ENCODE measurements around the gene STT3A.

The STT3A gene

DNA sequence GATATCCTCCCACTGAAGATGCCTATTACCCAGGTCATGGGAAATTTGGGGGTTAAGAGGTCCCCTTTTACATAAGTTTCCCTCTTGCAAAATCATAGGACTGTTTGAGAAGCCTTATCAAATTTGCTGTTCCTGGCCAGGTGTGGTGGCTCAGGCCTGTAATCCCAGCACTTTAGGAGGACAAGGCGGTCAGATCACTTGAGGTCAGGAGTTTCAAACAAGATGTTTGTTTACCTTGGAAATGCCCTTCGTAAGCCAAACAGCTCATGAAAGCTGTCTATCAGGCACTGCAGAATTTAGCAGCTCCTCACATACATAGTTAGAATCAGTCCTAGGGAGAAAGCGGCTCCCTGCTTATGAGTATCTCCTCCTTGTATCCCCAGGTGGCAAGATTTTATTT is 28.3 kb upstream of the STT3A start:
- Histone ChIP-seq H3K9me3 (ENCODE audit: insufficient read depth, low read length) (no peaks in the 10 kb centered on the region), H3K4me3 (ENCODE audit: insufficient read depth, low read length, poor library complexity, severe bottlenecking) (no peak overlapping the region), H3K9me2 (replicated peaks; ENCODE audit: insufficient read depth, low read length) (no peaks in the 10 kb centered on the region), H3K9ac (ENCODE audit: low read length) (no peak overlapping the region), H3F3A (ENCODE audit: insufficient read depth) (no peaks in the 10 kb centered on the region), H3K27ac (ENCODE audit: low read depth, low read length) (no peak overlapping the region), H3K4me2 (ENCODE audit: low read depth, low read length, poor library complexity, severe bottlenecking) (no peak overlapping the region), H3K36me3 (ENCODE audit: low read length) (no peaks in the 10 kb centered on the region), H3K79me2 (ENCODE audit: insufficient read depth, low read length) (no peaks in the 10 kb centered on the region), H2AFZ (ENCODE audit: low read depth, low read length, severe bottlenecking) (no peak overlapping the region), H4K20me1 (ENCODE audit: low read depth, low read length) (no peaks in the 10 kb centered on the region), H3K27me3 (ENCODE audit: low read length) (no peaks in the 10 kb centered on the region)
- TF ChIP-seq EZH2phosphoT487 (conservative IDR thresholded peaks at IDR 0.05; ENCODE audit: low read length) = no peak
- TF ChIP-seq, protein P1, sequence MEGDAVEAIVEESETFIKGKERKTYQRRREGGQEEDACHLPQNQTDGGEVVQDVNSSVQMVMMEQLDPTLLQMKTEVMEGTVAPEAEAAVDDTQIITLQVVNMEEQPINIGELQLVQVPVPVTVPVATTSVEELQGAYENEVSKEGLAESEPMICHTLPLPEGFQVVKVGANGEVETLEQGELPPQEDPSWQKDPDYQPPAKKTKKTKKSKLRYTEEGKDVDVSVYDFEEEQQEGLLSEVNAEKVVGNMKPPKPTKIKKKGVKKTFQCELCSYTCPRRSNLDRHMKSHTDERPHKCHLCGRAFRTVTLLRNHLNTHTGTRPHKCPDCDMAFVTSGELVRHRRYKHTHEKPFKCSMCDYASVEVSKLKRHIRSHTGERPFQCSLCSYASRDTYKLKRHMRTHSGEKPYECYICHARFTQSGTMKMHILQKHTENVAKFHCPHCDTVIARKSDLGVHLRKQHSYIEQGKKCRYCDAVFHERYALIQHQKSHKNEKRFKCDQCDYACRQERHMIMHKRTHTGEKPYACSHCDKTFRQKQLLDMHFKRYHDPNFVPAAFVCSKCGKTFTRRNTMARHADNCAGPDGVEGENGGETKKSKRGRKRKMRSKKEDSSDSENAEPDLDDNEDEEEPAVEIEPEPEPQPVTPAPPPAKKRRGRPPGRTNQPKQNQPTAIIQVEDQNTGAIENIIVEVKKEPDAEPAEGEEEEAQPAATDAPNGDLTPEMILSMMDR (IDR thresholded peaks at IDR 0.05; ENCODE audit: insufficient read depth, low read length, poor library complexity, severe bottlenecking) = no peak

GRCh38 chr11:125566235-125566634 is 26.4 kb upstream of the STT3A start:
- no peaks in the 10 kb centered on the region for H3K36me3 ChIP-seq (ENCODE audit: low read length)
- H3K4me2 ChIP-seq (ENCODE audit: low read depth, low read length, poor library complexity, severe bottlenecking) = no peak overlapping the region
- H3K9me2 ChIP-seq (replicated peaks; ENCODE audit: insufficient read depth, low read length) = no peaks in the 10 kb centered on the region
- no peaks in the 10 kb centered on the region for H3K27me3 ChIP-seq (ENCODE audit: low read length)
- H3K27ac ChIP-seq (ENCODE audit: low read depth, low read length) = no peak overlapping the region
- no peak overlapping the region for H2AFZ ChIP-seq (ENCODE audit: low read depth, low read length, severe bottlenecking)
- H4K20me1 ChIP-seq (ENCODE audit: low read depth, low read length) = no peaks in the 10 kb centered on the region
- no peaks in the 10 kb centered on the region for H3K9me3 ChIP-seq (ENCODE audit: insufficient read depth, low read length)
- H3K4me3 ChIP-seq (ENCODE audit: insufficient read depth, low read length, poor library complexity, severe bottlenecking) = no peak overlapping the region
- no peaks in the 10 kb centered on the region for H3F3A ChIP-seq (ENCODE audit: insufficient read depth)
- TF ChIP-seq, protein P1 (IDR thresholded peaks at IDR 0.05; ENCODE audit: insufficient read depth, low read length, poor library complexity, severe bottlenecking) = no peak
- no peak for TF ChIP-seq EZH2phosphoT487 (conservative IDR thresholded peaks at IDR 0.05; ENCODE audit: low read length)
- H3K9ac ChIP-seq (ENCODE audit: low read length) = no peak overlapping the region
- H3K79me2 ChIP-seq (ENCODE audit: insufficient read depth, low read length) = peaks cover 16% of the 10 kb centered on the region

- H2AFZ ChIP-seq (ENCODE audit: low read depth, low read length, severe bottlenecking) = peak within 1 kb of the TSS; percentile 77
These were observed 23.4 kb upstream of the STT3A start, which contains the start of gene EI24 for GRCh38 chr11:125568970-125569914. Gene EI24, plus strand, starts transcription at chr11:125569477. Its CDS starts 3,051 bp downstream, at chr11:125572528.

More at GRCh38 chr11:125568970-125569914, 23.4 kb upstream of the STT3A start, which contains the start of gene EI24:
- no peaks in the 10 kb centered on the region for H3F3A ChIP-seq (ENCODE audit: insufficient read depth)
- no peaks in the 10 kb centered on the region for H3K9me2 ChIP-seq (replicated peaks; ENCODE audit: insufficient read depth, low read length)
- peak within 1 kb of the TSS; percentile 93 for H3K4me2 ChIP-seq (ENCODE audit: low read depth, low read length, poor library complexity, severe bottlenecking)
- peak within 1 kb of the TSS; percentile 97 for H3K9ac ChIP-seq (ENCODE audit: low read length)
- no peaks in the 10 kb centered on the region for H4K20me1 ChIP-seq (ENCODE audit: low read depth, low read length)
- no peaks in the 10 kb centered on the region for H3K36me3 ChIP-seq (ENCODE audit: low read length)
- no peaks in the 10 kb centered on the region for H3K27me3 ChIP-seq (ENCODE audit: low read length)
- peak within 1 kb of the TSS; percentile 72 for H3K4me3 ChIP-seq (ENCODE audit: insufficient read depth, low read length, poor library complexity, severe bottlenecking)
- TF ChIP-seq, protein P1 (IDR thresholded peaks at IDR 0.05; ENCODE audit: insufficient read depth, low read length, poor library complexity, severe bottlenecking) = peak; percentile 25
- no peak for TF ChIP-seq EZH2phosphoT487 (conservative IDR thresholded peaks at IDR 0.05; ENCODE audit: low read length)
- H3K27ac ChIP-seq (ENCODE audit: low read depth, low read length) = peak within 1 kb of the TSS; percentile 71
- H3K79me2 ChIP-seq (ENCODE audit: insufficient read depth, low read length) = peaks cover 16% of the 10 kb centered on the region
- no peaks in the 10 kb centered on the region for H3K9me3 ChIP-seq (ENCODE audit: insufficient read depth, low read length)
